GM21367 (cell line): Measurements from ENCODE around the gene NCAPD2.

ENCODE experiments used
- ATAC-seq: cut with Tn5 transposase; IDR thresholded peaks from one replicate; pipeline ENCODE4 v1.9.1; 2021; ENCODE audit not compliant: unreplicated experiment

NCAPD2 gene, protein sequence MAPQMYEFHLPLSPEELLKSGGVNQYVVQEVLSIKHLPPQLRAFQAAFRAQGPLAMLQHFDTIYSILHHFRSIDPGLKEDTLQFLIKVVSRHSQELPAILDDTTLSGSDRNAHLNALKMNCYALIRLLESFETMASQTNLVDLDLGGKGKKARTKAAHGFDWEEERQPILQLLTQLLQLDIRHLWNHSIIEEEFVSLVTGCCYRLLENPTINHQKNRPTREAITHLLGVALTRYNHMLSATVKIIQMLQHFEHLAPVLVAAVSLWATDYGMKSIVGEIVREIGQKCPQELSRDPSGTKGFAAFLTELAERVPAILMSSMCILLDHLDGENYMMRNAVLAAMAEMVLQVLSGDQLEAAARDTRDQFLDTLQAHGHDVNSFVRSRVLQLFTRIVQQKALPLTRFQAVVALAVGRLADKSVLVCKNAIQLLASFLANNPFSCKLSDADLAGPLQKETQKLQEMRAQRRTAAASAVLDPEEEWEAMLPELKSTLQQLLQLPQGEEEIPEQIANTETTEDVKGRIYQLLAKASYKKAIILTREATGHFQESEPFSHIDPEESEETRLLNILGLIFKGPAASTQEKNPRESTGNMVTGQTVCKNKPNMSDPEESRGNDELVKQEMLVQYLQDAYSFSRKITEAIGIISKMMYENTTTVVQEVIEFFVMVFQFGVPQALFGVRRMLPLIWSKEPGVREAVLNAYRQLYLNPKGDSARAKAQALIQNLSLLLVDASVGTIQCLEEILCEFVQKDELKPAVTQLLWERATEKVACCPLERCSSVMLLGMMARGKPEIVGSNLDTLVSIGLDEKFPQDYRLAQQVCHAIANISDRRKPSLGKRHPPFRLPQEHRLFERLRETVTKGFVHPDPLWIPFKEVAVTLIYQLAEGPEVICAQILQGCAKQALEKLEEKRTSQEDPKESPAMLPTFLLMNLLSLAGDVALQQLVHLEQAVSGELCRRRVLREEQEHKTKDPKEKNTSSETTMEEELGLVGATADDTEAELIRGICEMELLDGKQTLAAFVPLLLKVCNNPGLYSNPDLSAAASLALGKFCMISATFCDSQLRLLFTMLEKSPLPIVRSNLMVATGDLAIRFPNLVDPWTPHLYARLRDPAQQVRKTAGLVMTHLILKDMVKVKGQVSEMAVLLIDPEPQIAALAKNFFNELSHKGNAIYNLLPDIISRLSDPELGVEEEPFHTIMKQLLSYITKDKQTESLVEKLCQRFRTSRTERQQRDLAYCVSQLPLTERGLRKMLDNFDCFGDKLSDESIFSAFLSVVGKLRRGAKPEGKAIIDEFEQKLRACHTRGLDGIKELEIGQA (N-terminal part only)

DNA sequence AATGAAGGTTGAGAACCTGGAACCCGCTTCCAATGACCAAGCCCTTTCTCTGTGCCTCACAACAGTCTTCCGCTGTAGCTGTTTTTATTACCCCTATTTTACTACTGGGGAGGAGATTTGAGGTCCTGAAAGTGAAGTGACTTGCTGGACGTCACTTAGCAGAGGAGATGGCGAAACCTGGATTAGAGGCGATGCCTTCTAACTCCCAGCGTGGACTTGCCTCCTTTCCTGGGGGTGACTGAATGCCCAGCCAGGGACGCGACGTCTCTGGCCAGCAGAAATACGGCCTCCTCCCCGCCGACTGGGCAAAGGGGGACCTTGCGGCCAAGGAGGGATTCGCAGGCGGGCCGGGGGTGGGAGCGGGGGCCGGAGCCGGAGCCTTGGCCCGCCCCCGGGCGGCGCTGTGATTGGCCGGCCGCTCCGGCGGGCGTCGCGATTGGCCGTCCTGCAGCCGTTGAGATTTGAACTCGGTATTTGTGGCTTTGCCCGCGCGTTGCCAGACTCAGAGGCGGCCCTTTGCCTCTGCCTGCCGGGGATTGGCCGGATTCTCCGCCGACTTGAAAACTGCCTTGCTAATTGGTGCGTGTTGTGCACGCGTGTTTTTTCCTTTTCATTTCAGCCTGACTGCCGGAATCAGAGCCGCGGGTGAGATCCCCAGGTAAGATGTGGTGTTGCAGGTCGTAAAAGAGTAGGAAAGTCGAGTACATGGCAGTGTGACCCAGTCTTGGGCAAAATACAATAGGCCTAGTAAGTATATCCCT, at the start of gene NCAPD2:
Gene NCAPD2, plus strand, starts transcription at position 606 of the 761 bp plus-strand sequence. CDS start 997 bp downstream, outside the sequence.
- ATAC-seq, result peak; percentile 76

DNA sequence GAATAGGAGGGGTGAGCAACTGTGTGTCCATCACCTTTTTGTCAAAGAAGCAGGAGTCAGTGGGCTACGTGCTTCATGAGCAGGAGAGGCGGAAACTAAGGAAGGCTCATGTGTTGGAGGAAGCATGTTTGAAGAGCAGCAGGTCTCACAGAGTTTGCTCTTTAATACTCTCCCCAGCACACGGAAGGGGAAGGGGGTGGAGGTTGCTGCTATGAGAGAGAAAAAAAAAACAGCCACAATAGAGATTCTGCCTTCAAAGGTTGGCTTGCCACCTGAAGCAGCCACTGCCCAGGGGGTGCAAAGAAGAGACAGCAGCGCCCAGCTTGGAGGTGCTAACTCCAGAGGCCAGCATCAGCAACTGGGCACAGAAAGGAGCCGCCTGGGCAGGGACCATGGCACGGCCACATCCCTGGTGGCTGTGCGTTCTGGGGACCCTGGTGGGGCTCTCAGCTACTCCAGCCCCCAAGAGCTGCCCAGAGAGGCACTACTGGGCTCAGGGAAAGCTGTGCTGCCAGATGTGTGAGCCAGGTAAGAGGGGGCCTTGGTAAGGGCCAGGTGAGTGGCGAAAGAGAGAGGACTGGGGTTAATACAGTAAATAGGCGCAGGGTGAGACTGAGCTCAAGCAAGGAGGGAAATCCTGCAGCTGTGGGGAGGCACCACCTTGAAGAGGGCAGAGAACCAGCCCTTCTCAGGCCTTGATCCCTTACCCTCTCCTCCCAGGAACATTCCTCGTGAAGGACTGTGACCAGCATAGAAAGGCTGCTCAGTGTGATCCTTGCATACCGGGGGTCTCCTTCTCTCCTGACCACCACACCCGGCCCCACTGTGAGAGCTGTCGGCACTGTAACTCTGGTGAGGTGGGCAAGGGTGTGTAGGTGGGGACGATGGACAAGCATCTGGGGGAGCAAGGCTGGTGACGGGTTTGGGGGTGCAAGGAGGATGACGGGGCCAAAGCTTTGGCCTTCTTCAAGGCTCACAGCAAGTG, 48.9 kb upstream of the NCAPD2 start, which contains the start of gene CD27:
Gene CD27, plus strand, starts transcription at position 252 of the 985 bp plus-strand sequence. Its CDS starts 141 bp downstream, at position 393.
- ATAC-seq, result no peak

DNA sequence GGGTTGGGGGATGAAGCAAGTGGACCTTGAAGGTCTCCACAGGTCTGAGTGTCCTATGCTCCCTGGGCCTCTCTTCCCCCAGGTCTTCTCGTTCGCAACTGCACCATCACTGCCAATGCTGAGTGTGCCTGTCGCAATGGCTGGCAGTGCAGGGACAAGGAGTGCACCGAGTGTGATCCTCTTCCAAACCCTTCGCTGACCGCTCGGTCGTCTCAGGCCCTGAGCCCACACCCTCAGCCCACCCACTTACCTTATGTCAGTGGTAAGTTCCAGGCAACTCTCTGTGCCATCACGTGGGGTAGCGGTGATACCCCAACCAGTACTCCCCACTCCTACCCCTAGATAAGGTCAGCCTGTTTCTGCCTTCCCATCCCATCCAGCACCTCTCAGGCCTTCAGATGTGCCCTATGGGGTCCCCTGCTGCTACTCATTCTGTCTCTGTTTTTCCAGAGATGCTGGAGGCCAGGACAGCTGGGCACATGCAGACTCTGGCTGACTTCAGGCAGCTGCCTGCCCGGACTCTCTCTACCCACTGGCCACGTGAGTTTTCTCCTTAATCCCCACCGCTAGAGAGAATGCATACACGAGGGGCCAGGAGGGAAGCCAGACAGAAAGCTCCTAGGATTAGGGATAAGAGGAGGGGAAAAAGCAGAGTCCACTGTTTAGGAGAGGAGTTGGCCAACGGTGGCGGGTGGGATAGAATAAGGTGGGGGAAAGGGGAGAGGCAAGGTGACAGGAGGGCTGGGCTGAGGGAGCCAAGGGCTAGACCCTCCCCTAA, 43.6 kb upstream of the NCAPD2 start:
- no peak for ATAC-seq

DNA sequence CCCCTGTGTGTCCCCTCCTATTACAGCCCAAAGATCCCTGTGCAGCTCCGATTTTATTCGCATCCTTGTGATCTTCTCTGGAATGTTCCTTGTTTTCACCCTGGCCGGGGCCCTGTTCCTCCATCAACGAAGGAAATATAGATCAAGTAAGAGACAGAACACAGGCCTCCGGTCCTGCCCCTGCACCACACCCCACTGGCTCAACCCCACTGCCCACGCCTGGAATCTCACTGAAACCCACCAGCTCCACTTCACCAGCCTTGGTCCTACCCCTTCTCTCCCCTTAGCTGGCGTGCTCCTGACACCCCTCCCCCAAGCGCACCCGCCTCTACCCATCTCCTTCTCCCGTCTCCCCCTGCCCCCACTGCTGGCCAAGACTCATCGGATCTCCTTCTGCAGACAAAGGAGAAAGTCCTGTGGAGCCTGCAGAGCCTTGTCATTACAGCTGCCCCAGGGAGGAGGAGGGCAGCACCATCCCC, 43.0 kb upstream of the NCAPD2 start:
- ATAC-seq, result no peak

DNA sequence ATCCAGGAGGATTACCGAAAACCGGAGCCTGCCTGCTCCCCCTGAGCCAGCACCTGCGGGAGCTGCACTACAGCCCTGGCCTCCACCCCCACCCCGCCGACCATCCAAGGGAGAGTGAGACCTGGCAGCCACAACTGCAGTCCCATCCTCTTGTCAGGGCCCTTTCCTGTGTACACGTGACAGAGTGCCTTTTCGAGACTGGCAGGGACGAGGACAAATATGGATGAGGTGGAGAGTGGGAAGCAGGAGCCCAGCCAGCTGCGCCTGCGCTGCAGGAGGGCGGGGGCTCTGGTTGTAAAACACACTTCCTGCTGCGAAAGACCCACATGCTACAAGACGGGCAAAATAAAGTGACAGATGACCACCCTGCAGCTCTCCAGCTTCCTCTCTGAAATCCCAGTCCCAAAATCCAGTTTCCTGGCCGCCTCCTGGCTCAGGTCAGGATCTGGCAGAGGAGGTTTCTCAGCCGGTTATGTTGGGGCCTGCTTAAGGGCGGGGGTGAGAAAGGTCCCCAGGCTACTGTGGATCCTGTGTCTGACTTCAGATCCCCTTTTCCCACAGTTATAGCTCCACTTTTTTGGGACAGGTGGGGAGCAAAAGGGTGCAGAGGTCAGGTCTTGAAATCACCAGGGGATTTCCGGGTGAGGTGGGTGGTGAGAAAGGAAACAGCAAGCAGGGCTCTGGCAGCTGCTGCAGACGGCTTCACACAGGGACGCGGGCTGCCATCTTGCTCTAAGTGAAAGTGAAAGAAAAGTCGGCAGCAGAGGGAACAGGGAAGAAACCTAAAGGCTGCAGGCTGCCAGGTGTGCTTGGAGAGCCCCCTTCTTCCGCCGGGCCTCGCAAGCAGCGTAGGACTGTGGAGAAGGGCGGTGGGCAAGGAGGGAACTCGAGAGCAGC, 42.3 kb upstream of the NCAPD2 start, which contains the start of gene TAPBPL:
Gene TAPBPL, plus strand, starts transcription at position 695 of the 897 bp plus-strand sequence. CDS start 207 bp downstream, outside the sequence.
- peak; percentile 44 for ATAC-seq

DNA sequence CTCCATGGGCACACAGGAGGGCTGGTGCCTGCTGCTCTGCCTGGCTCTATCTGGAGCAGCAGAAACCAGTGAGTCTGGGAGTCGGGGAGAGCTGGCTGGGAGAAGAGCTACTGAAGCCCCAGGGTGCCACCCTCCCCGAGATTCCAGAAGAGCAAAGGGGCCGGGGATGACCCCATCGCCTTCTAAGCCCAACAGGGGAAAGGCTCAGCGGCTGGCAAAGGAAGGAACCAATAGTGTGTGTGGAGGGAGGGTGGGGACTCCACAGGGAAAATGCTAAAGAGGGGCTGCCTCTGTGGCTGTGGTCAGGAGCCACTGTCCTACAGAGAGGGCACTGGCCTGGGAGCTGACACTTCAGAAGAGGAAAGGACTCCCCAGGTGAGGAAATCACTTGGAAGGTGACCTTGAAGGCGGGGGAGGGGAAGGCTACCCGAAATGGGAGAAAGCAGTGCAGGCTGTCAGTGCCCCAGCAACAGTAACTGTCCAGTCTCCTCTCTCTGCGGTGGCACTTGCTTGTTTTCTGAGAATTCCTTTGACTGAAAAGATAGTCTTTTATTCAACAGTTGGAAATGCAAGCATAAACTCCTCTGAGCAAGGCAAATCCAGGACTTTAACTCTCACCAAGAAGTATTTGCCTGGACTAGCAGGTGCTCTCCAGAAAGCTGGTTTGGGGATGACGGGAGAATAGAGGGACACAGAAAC, 41.5 kb upstream of the NCAPD2 start:
- ATAC-seq, result no peak

DNA sequence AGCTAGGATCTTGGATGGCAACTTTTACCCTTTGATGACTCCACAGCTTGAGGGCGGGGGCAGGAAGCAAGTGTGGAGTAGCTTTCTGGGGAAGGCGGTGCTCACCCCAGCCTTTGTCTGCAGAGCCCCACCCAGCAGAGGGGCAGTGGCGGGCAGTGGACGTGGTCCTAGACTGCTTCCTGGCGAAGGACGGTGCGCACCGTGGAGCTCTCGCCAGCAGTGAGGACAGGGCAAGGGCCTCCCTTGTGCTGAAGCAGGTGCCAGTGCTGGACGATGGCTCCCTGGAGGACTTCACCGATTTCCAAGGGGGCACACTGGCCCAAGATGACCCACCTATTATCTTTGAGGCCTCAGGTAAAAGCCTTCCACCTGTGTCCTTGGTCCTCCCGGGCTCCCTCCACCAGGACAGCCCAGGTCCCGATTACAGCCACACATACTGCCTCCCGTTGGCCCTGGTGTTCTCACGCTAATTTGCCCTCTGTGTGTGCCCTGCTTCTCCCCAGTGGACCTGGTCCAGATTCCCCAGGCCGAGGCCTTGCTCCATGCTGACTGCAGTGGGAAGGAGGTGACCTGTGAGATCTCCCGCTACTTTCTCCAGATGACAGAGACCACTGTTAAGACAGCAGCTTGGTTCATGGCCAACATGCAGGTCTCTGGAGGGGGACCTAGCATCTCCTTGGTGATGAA, 40.8 kb upstream of the NCAPD2 start:
- ATAC-seq, result no peak

DNA sequence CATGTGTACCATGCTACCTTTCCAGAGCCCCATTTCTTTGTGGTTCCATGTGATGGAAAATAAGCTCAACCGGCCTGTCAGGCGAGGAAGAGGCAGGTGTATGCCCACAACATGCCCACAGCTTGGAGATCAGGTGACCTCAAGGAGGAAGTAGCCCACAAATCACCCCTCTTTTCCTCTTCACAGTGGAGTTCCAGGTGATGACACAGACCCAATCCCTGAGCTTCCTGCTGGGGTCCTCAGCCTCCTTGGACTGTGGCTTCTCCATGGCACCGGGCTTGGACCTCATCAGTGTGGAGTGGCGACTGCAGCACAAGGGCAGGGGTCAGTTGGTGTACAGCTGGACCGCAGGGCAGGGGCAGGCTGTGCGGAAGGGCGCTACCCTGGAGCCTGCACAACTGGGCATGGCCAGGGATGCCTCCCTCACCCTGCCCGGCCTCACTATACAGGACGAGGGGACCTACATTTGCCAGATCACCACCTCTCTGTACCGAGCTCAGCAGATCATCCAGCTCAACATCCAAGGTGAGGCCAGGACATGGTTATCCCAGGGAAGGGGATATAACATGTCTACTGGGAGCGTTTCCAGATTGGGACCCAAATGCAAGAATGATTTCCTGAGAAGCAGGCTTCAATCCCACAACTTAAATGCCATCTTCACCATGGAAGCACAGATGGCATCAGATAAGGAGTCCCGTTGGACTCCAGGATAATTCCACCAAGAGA, 36.5 kb upstream of the NCAPD2 start:
- ATAC-seq, result no peak

DNA sequence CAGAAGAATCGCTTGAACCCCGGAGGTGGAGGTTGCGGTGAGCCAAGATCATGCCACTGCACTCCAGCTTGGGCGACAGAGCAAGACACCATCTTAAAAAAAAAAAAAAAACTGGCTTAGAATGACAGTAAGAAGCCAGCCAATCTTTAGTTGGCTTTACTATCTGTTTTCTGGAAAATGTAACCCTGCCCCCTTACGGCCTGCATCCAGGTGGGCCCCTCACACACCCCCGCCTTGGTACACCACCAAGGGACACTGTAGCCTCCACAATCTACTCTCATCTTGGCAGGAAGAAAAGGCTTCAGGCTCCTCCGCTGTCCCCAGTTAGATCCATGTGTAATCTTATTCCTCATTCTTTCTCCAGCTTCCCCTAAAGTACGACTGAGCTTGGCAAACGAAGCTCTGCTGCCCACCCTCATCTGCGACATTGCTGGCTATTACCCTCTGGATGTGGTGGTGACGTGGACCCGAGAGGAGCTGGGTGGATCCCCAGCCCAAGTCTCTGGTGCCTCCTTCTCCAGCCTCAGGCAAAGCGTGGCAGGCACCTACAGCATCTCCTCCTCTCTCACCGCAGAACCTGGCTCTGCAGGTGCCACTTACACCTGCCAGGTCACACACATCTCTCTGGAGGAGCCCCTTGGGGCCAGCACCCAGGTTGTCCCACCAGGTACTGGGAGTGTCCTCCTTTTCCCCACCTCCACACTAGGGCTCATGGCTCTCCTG, 35.5 kb upstream of the NCAPD2 start:
- no peak for ATAC-seq

DNA sequence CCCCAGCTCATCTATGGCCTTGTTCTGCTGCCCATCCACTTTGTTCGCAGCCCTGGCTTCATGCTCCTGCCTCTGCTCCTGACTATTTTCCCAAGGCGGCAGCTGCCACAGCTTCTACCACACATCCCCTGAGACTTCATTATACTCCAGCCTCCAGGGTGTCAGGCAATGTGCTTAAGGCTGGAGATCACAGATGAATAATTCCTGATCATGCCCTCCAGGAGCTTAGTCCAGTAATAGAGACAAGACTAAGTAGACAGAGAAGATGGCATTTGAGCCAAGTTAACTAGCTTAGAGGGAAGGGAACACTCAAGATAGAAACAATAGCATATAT, 34.9 kb upstream of the NCAPD2 start:
- no peak for ATAC-seq

DNA sequence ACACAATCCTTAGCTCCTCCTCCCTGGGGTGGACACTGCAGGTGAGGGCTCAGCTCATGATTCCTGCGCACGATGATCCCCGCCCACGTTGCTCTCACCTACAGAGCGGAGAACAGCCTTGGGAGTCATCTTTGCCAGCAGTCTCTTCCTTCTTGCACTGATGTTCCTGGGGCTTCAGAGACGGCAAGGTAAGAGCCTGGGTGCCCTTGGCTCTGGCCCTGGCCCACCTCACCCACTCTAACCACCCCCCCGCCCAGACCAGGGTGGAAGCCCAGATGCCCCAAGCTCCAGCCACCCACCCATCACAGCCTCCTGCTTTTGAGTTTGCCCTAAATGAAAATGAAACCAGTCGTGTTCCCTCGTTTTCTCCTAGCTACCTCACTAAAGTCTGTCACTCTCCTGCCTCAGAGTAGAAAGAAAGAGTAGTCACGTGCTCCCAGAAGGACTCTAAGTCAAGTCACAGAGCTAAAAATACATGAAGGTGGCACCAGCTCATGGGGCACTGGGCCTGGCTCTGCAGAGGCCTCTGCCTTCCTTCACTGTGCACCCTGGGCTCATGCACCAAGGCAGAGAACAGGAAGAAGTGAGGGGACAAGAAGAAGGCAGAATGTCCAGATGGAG, 33.0 kb upstream of the NCAPD2 start:
- no peak for ATAC-seq

DNA sequence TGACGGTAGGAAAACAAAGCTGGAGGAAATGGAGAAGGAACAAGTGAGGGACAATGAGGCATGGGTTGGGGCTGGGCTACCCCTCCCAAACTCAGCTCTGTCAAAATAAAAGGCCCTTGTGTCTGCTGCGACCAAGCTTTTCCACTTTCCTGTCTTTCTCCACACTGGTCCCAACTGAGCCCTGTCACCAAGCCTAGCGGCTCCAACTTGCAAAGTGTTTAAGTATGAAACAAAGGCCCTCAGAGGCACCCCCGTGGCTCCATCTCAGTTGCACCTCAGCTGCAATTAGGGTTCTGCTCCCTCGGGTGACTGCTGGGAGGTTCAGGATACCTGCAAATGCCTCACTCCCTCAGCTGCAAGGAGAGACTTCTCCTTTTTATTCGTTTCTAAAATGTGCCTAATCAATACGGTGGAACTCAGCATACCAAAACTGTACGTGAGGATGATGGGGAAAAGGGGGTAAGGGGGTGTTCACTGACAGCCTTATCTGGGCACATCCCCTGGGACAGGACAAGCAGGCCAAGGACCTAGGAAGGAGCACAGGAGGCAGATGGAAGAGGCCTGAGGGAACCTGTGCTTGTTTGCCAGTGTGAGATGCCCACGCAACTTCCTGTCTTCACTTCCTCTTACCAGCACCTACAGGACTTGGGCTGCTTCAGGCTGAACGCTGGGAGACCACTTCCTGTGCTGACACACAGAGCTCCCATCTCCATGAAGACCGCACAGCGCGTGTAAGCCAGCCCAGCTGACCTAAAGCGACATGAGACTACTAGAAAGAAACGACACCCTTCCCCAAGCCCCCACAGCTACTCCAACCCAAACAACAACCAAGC, 32.3 kb upstream of the NCAPD2 start:
- peak; percentile 47 for ATAC-seq
